ENCODE results near the gene GPHN. TPM values are rescaled to one million over a fixed set of nuclear protein-coding genes. Genes with fewer than 3 reads are reported as not detected.
"Not testable (repeated sequence)": the region's sequence is repeated elsewhere in the genome, so short reads cannot be mapped to it uniquely, and the experiment has no call there.

GPHN gene
- total RNA-seq, 1 donor from 2014 or later: 12.5 TPM

- no peak overlapping the region for H3K27ac ChIP-seq
- no peak for DNase-seq (ENCODE audit: extremely low spot score in 2 of 2)
- H3K4me1 ChIP-seq: no peaks in the 10 kb centered on the region
- TF ChIP-seq POLR2A (IDR thresholded peaks at IDR 0.05) (no peak), POLR2AphosphoS5 (IDR thresholded peaks at IDR 0.05; ENCODE audit: insufficient read depth in 1 of 2, low read depth in 1 of 2) (no peak), CTCF (IDR thresholded peaks at IDR 0.05) (no peak)
- H3K9me3 ChIP-seq: no peaks in the 10 kb centered on the region
- no peaks in the 10 kb centered on the region for H3K36me3 ChIP-seq
- H3K4me3 ChIP-seq: no peak overlapping the region
- no peaks in the 10 kb centered on the region for H3K27me3 ChIP-seq
- intact Hi-C loops (cut with DNase I): no loop called here
Measured at GRCh38 chr14:66568220-66568619, 60.3 kb downstream of the GPHN start.

- no peak overlapping the region for H3K4me3 ChIP-seq
- intact Hi-C loops (cut with DNase I): loop anchor here (5.0 kb wide), 1 partner anchor 269 kb away; no protein-coding TSS in a partner anchor
- no peaks in the 10 kb centered on the region for H3K4me1 ChIP-seq
- no peak for DNase-seq (ENCODE audit: extremely low spot score in 2 of 2)
- H3K27ac ChIP-seq: no peak overlapping the region
- TF ChIP-seq POLR2A (IDR thresholded peaks at IDR 0.05): no peak
- no peak for TF ChIP-seq CTCF (IDR thresholded peaks at IDR 0.05)
- TF ChIP-seq POLR2AphosphoS5 (IDR thresholded peaks at IDR 0.05; ENCODE audit: insufficient read depth in 1 of 2, low read depth in 1 of 2): no peak
- H3K36me3 ChIP-seq: no peaks in the 10 kb centered on the region
- no peaks in the 10 kb centered on the region for H3K27me3 ChIP-seq
- peaks cover 7% of the 10 kb centered on the region for H3K9me3 ChIP-seq
Measured at GRCh38 chr14:66572826-66573225, 64.9 kb downstream of the GPHN start.

- peaks cover 7% of the 10 kb centered on the region for H3K9me3 ChIP-seq
- intact Hi-C loops (cut with DNase I): no loop called here
- no peak overlapping the region for H3K4me3 ChIP-seq
- H3K27me3 ChIP-seq: no peaks in the 10 kb centered on the region
- TF ChIP-seq POLR2AphosphoS5 (IDR thresholded peaks at IDR 0.05; ENCODE audit: insufficient read depth in 1 of 2, low read depth in 1 of 2) (no peak), POLR2A (IDR thresholded peaks at IDR 0.05) (no peak), CTCF (IDR thresholded peaks at IDR 0.05) (no peak)
- no peak overlapping the region for H3K27ac ChIP-seq
- no peaks in the 10 kb centered on the region for H3K4me1 ChIP-seq
- H3K36me3 ChIP-seq: no peaks in the 10 kb centered on the region
- DNase-seq (ENCODE audit: extremely low spot score in 2 of 2): no peak
Measured at GRCh38 chr14:66575014-66575413, 67.1 kb downstream of the GPHN start.

- Histone ChIP-seq H3K36me3 (no peaks in the 10 kb centered on the region), H3K4me3 (no peak overlapping the region), H3K27ac (no peak overlapping the region), H3K9me3 (peaks cover 7% of the 10 kb centered on the region), H3K27me3 (no peaks in the 10 kb centered on the region), H3K4me1 (no peaks in the 10 kb centered on the region)
- TF ChIP-seq POLR2A (IDR thresholded peaks at IDR 0.05) (no peak), POLR2AphosphoS5 (IDR thresholded peaks at IDR 0.05; ENCODE audit: insufficient read depth in 1 of 2, low read depth in 1 of 2) (no peak), CTCF (IDR thresholded peaks at IDR 0.05) (no peak)
- intact Hi-C loops (cut with DNase I): no loop called here
- DNase-seq (ENCODE audit: extremely low spot score in 2 of 2): no peak
Measured at GRCh38 chr14:66575939-66576338, 68.0 kb downstream of the GPHN start.

- not testable (repeated sequence) for H3K4me3 ChIP-seq; DNase-seq (ENCODE audit: extremely low spot score in 2 of 2); H3K36me3 ChIP-seq
Measured at GRCh38 chr14:66587753-66588152, 79.8 kb downstream of the GPHN start.

GRCh38 chr14:66595394-66595793 lies 87.4 kb downstream of the GPHN start:
- no peaks in the 10 kb centered on the region for H3K27me3 ChIP-seq
- intact Hi-C loops (cut with DNase I): no loop called here
- no peak overlapping the region for H3K4me3 ChIP-seq
- no peak overlapping the region for H3K27ac ChIP-seq
- no peaks in the 10 kb centered on the region for H3K36me3 ChIP-seq
- DNase-seq (ENCODE audit: extremely low spot score in 2 of 2): no peak
- H3K9me3 ChIP-seq: no peaks in the 10 kb centered on the region
- H3K4me1 ChIP-seq: no peaks in the 10 kb centered on the region
- no peak for TF ChIP-seq POLR2AphosphoS5 (IDR thresholded peaks at IDR 0.05; ENCODE audit: insufficient read depth in 1 of 2, low read depth in 1 of 2)

More at GRCh38 chr14:66587753-66588152, 79.8 kb downstream of the GPHN start:
- H3K9me3 ChIP-seq; H3K27me3 ChIP-seq; H3K27ac ChIP-seq; intact Hi-C loops (cut with DNase I); H3K4me1 ChIP-seq: not testable (repeated sequence)
